Upper lobe of left lung (tissue), 4 donors: Measurements from ENCODE around the gene NCBP1.

Source experiments
- POLR2AphosphoS5 ChIP-seq, 2 donors: sonication (generic); formaldehyde crosslinking; IDR thresholded peaks; one replicate each; pipeline ENCODE4 v1.5.1; 2017; ENCODE audit warnings: antibody characterized with exemption in 2 of 2
- TF ChIP-seq, protein P1 (sequence below), 6 experiments: fragments of 450-650 bp in 4 of 6; fragments of 200-600 bp in 2 of 6; sonication (generic) in 2 of 6; IDR thresholded peaks; one replicate each; pipeline ENCODE4 v1.5.1; 2016 to 2019; ENCODE audit warnings: antibody characterized with exemption in 6 of 6

DNA sequence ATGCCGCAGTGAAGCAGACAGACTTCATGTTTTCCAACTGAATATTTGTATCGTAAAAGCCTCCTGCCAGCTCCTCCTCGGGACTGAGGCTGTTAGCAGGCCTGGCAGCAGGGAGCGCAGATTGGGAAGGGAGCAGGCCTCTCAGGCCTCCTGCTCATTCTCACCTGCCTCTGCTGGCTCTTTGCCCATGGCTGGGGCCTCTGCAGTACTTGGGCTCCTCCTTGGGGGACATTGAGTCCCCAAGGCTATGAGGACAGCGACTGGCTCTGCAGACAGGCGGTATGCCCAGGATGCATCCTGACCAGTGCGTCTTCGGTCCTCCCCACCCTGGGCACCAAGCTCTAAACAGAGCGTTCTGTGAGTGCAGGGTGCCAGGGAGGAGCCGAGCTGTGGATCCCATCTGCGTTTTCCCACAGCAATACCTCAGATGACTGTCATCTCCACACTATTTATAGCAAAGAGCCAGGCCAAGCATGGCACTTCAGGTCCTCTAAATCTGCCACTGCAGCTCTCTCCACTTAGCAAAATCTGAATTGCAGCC lies 39.2 kb upstream of the NCBP1 start:
- TF ChIP-seq, protein P1, sequence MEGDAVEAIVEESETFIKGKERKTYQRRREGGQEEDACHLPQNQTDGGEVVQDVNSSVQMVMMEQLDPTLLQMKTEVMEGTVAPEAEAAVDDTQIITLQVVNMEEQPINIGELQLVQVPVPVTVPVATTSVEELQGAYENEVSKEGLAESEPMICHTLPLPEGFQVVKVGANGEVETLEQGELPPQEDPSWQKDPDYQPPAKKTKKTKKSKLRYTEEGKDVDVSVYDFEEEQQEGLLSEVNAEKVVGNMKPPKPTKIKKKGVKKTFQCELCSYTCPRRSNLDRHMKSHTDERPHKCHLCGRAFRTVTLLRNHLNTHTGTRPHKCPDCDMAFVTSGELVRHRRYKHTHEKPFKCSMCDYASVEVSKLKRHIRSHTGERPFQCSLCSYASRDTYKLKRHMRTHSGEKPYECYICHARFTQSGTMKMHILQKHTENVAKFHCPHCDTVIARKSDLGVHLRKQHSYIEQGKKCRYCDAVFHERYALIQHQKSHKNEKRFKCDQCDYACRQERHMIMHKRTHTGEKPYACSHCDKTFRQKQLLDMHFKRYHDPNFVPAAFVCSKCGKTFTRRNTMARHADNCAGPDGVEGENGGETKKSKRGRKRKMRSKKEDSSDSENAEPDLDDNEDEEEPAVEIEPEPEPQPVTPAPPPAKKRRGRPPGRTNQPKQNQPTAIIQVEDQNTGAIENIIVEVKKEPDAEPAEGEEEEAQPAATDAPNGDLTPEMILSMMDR (IDR thresholded peaks at IDR 0.05): no peak
- no peak for TF ChIP-seq POLR2AphosphoS5 (IDR thresholded peaks at IDR 0.05)
